Measurements from ENCODE around the gene CEP44. TPM values are rescaled to one million over a fixed set of nuclear protein-coding genes. Genes with fewer than 3 reads are reported as not detected.
"Not testable (repeated sequence)": the region's sequence is repeated elsewhere in the genome, so short reads cannot be mapped to it uniquely, and the experiment has no call there.

The CEP44 gene, protein sequence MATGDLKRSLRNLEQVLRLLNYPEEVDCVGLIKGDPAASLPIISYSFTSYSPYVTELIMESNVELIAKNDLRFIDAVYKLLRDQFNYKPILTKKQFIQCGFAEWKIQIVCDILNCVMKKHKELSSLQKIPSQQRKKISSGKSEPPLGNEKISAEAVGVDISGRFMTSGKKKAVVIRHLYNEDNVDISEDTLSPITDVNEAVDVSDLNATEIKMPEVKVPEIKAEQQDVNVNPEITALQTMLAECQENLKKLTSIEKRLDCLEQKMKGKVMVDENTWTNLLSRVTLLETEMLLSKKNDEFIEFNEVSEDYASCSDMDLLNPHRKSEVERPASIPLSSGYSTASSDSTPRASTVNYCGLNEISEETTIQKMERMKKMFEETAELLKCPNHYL
- 13.8 and 16.5 TPM in 2 replicates for total RNA-seq (2014; rRNA removed; shearing (Covaris generic))

DNA sequence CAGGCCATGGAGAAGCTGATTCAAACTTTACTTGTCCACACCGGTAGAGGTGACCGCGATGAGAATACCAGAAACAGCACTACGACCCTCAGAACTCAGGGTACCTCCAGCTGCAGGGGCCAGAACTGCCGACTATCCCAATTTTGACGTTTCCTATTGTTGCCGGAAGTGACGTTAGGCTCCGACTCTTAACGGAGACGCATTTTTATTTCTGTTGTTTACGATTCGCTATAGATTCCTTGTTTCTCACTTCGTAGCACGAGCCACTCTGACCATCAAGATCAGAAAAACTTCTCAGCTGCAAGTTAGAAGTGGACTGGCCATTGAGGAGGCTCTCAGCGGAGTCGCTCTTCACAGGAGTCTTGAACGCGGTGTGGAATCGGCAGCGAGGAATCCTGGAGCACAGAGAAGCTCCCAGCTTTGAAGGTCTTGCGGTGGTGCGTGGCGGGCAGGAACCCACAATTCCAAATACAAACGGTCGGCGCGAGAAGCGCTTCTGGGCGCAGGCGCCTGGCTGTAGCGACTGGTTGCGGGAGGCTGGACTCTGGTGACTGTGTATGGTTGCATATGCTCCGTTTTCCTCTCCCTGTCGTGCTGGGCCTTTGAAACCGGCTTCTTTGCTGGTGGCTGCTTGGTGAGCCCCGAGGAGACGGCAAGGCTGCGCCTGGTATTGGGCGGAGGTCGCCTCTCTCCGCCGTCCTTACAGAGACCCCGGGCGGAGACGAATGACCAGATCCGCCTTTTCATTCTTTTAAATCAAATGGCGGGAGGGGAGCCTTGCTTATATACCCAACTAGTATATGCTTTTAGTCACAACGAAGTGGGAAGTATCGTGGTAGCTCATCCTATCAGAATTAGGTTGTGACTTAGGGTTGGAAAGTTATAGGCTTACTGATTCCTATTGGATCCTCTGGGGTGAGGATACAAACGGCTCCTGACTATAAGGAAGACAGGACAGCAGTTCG lies at the start of gene CEP44, which contains the start of gene FBXO8:
Gene CEP44, plus strand, starts transcription at position 405 of the 965 bp plus-strand sequence. CDS start 15,211 bp downstream, outside the sequence.
Gene FBXO8, minus strand, starts transcription at position 161 of the 965 bp plus-strand sequence. CDS start 20,575 bp downstream, outside the sequence.
- peak; percentile 70 for DNase-seq (ENCODE audit: low spot score)

DNA sequence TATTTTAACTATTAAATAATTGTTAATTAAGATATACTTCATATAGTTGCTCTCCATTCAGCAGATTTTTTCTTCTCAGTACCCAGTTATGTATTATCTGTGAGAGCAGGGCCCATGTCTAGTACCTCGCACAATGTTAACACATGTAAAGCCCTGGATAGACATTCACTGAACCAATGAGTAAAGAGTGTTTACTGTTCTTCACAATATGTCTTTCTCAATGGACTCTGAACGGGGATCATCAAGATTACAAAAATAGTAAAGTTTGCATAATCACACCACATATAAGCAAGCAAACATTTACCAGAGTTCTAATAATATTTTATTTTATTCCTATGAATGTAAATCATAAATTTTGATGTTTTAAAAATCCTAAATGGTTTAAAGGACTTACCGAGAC lies 47.4 kb upstream of the CEP44 start:
- DNase-seq (ENCODE audit: low spot score) = no peak

DNA sequence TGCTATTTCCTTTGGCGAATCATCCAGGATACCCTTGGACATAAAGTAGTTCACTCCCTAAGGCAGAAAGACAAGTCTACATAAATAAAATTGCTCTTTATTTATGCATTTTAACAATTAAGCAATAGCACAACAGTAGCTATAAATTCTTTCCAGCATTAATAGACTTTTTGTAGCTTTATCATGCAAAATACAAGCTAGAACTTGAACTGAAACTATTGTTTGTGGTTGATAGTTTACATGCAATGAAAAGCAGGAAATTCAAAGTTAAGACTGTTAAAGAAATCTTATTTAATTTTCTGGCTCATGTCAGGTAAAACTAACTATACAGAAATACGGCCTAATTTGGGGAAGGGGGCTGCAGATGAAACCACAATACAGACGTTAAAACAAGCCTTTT lies 42.5 kb upstream of the CEP44 start:
- DNase-seq (ENCODE audit: low spot score) = no peak

DNA sequence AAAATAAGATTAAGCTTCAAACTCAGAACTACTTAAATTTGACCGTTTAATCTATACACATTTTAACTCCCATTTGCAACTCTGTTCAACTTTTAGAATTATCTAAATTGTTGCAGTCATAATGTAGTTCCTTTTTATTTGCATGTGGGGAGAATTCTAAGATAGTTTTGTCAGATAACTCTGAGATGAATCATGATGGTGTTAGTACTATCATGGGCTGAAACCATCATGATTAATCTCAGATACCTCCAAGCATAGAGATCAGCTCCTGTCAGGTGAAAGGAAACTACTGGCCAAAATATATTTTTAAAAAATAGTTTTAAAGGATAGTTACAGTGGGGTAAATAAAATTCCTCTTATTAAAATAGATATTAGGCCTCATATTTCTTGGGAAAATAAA lies 39.3 kb upstream of the CEP44 start:
- DNase-seq (ENCODE audit: low spot score) = no peak

DNA sequence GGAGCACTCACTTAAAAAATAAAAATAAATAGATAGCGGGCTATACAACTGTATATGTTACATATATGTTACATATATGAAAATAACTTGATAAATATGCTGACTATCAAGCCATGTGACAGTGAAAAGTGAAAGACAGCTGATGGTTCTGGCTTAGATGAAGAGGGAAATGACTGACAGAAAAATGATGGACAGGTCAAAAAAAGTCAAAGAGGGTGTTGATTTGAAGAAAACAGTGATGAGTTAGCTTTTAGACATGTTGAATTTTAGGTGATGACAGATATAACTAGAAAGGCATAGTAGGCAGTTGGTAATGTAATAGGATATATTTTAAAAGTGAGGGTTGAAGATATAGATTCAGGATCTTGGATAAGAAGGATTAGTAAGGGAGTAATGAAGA lies 38.0 kb upstream of the CEP44 start:
- DNase-seq (ENCODE audit: low spot score) = no peak

DNA sequence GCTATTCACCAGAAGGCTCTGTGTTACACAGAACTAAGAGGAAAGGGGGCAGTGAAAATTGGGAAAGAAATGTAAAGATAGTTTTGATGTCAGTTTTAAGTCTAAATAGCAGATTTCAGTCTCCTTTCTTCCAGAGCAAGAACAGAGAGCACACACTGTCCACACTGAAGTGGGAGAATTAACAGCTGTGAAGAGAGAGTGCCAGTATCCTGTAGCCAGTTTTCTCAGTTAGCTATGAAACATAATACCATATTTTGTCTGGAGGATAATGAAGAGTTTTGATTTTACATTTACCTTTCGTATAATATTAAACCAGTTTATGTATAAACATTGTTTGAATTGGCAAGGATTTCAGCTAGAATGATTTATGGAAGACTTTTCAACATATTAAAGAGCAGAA lies 35.3 kb upstream of the CEP44 start:
- no peak for DNase-seq (ENCODE audit: low spot score)

DNA sequence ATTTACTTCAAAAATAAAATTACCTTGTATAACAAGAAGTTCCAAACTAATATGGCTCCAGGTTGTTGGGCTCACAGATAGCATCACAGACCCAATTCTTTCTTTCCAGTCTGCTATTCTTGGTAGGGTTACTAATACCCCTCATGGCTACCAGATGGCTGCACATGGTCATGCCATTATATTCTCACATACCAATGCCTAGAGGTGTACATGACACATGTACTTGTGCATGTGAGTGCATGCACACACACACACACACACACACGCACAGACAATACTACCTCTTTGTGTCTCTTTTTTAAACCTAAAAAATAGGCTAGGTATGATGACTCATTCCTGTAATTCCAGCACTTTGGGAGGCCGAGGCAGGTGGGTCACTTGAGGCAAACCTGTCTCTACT lies 31.3 kb upstream of the CEP44 start:
- no peak for DNase-seq (ENCODE audit: low spot score)

DNA sequence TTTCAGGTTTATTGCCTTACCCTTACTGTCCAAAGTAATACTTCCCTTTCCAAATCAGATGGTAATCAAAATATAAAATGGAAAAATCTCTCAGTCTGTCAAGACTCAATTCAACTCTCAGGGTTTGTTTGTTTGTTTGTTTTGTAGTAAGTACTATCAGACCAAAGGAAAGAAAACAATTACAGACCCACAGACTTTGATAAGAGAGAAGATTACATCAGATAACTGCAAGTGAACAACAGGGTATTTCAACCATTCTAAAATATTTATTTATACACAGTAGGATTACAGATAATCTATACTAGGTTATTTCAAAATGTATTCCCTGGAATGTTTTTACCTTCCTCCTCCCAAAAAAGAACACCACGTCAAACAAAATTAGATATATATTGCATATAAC lies 29.1 kb upstream of the CEP44 start:
- no peak for DNase-seq (ENCODE audit: low spot score)

DNA sequence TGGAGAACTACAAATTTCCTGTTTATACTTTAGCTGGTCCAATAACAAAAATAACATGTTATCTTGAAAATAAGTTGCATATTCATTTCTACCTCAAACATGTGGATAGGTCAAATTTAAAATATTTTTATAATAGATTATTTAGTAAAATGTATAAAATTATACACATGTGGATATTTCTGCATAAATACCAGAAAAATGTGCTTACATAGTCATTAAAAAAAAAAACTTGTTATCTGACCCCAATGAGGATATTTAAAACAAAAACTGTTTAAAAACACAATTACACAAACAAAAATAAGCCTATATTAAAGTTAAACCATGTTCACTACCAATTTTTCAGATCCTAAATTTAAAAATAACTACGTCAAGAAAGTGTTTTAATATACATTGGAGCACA lies 28.3 kb upstream of the CEP44 start:
- no peak for DNase-seq (ENCODE audit: low spot score)

DNA sequence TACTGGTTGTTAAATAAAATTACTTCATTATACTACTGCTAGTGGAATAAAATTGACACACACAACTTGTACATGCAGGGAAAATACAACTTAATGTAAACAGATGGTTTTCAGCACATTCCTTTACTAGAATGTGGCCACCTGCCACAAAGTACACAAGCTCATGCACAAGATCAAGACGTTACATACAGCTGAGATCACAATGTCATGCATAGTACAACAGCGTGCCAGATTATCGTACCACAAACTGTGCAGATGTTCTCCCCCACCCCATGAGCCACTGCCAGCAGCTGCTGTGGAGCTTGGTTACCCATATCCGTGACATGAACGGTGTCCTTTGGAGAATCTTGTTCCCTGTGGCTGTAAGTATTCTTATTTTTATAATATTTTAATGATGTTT lies 27.9 kb upstream of the CEP44 start:
- peak; percentile 90 for DNase-seq (ENCODE audit: low spot score)

DNA sequence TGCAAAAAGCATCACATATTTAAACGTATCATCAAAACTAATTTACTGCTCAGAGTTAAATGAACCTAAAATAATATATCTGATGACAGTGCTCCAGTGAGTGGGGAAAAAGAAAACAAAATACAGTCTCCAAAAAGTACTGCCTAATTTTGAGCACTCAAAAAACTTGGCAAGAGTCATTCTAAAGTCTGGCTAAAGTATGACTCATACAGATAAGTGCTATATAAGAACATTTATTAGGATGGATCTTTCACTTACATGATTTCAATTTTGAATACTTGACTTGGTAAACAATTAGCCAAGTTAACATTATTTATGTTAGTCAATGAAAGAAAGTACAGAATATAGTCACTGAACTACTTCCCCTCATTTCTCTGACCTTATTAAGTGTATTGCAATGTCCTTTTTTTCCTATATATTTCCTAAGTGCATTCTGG lies 27.4 kb upstream of the CEP44 start:
- peak; percentile 7 for DNase-seq (ENCODE audit: low spot score)

DNA sequence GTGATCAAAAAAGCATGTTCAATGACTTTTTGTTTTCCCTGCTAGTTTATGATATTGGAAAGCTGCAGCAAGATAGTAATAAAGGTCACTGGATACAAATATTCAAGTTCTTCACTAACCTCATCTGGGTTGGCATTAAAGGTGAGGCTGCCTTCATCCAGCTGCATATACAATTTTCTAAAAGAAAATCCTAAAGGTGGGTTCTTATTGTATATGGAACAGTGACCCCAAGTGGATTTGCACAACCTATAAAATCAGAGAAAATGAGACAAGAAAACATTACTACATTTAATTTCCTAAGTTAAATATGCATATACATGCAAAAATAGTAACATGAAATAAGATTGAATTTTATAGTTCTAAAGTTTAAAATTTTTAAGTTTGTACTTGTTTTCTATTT lies 24.1 kb upstream of the CEP44 start:
- DNase-seq (ENCODE audit: low spot score) = no peak

DNA sequence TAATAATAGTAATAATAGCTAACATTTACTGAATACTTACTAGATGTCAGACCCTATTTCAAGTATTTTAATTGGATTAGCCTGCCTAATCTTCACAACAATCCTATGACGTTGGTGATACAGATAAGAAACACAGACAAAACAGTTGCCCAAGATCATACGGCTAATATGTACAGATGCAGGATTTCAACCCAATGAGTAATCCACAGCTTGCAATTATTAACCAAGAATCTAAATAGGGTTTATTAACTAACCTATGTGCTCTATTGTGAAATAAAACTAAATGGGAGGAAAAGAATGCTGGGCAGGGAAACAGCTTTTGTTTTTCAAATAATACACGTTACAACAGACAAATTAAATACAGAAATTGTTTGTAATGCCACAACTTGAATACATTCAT lies 23.6 kb upstream of the CEP44 start:
- DNase-seq (ENCODE audit: low spot score) = no peak

DNA sequence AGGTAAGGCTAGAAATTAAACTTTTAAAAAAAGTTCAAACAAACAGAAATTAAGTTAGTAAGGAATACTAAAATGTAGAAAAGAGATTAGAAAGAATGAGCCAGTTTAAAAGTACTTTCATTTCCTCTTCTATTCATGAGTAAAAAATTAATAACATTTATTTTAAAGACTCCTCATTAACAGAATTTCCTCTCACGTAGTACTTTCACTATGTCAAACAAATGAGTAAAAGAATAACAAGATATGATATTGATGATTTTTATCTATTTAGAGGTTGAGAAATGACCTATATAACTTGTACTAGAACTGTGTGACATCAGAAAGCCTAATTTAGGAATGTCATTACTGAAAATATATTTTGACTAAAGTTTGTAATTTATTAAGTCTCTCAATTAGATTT lies 22.3 kb upstream of the CEP44 start:
- DNase-seq (ENCODE audit: low spot score) = not testable (repeated sequence)

DNA sequence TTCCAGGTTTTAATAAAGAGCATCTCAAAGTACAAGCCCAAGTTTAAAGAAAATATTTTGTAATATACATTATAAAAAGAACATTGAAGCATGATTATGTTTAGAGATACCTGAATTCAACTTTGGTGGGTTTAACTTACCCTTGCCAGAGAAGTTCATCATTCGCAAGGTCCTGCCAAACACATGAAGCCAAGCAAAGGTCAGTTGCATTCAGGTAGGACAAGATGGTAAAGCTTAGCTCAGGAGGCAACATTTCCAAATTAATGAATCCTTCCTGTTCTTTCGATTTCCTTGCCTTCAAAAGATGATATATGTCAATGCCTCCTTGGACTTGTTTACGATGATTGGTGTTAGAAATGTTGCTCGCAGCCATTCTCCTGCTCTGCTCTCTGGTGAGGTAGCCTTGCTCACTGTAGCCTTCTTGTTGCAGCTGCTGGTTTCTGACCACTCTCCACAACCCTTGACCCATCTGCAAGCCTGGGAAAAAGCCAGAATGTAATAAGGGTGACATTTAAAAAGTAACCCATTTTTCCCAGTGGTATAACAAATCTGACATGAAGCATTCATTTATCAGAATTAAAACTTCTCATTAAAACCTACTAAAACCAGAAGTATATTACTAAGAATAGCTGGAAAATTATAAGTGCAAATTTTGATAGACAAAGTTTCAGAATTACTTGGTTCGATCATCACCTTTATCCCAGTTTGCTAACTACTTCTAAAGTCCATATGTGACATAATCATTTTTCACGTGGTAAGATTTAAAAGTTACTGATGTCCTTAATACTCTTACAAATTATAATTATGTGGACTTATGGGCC lies 20.9 kb upstream of the CEP44 start:
- DNase-seq (ENCODE audit: low spot score) = no peak

DNA sequence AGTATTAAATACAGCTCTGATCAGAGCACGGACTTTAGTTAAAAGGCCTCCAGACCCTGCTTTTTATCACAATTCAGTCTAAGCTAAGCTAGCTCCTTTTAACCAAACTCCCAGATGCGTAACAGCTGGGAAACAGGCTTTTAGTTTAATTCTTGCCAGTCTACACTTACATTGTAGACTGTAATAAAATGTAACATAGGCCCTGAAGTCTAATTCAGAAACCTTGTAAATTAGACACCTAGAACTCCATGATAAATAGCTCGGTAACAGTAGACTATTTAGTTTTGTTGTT lies 20.3 kb upstream of the CEP44 start:
- DNase-seq (ENCODE audit: low spot score) = no peak

DNA sequence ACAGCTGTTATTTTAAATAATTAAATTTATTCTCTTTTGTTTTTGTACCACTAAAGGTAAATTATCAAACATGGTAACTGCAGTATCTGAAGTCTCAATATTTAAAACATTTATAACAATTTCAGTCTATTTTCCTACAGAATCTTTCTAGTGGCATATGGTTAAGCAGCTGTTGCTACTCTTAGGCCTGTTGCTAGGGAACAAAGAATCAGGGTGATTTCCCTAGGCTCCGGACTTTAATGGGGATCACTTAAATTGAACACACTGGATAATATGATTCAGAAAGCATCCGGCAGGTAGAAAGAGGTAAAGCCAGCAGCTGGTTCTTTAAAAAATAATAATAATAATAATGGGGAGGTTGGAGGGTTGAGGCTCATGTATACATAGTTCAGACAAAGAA lies 17.8 kb upstream of the CEP44 start:
- no peak for DNase-seq (ENCODE audit: low spot score)

DNA sequence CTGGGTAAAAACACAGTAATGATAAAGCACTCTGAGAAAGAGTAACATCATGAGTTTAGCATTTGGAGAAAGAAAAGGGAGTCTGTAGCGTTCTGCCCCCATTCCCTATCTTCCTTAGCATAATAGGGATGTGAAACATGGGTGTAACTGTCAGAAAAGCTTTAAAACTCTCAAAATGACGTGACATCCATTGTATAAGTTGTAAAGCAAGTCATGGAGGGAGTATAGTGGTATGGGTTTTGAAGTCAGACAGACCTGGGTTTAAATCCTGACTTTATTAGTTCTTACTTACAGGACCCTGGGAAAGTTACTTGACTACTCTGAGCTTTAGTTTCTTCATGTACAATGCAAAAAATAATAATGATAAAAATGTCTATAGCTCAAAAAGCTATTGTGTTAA lies 17.3 kb upstream of the CEP44 start:
- DNase-seq (ENCODE audit: low spot score) = no peak

DNA sequence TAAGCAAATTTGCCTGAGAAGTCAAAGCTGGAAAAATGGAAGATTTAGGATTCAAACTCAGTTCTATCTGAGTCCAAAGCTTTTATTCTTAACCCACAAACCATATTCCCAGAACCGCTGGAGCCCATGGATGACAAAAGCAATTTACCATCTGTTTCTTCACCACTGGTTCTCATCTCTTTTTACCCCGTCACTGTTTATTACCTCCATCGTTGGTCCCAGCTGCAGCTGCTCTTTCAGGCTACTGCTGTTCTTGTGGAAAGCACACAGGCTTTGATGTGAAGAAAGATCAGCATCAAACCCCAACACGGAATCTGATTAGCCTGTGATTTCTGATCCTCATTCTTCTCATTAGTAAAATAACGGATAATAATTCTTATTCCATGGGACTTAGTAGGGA lies 9.8 kb upstream of the CEP44 start:
- no peak for DNase-seq (ENCODE audit: low spot score)

DNA sequence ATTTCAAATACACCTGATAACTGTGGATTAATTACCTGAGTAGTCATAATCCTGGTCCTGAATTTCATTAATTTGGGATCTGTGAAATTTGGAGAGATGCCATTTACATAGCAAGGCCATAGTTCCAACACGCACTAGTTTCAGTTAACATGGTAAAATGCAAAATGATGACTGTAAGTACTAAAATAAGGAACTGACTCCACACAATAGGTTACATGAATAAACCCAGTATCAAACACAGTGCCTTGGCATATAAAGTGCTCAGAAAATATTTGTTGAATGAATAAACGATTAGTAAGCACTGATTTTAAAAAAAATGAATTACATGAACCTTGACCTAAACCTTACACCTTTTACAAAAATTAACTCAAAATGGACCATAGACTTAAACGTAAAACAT lies 9.3 kb upstream of the CEP44 start:
- DNase-seq (ENCODE audit: low spot score) = no peak

DNA sequence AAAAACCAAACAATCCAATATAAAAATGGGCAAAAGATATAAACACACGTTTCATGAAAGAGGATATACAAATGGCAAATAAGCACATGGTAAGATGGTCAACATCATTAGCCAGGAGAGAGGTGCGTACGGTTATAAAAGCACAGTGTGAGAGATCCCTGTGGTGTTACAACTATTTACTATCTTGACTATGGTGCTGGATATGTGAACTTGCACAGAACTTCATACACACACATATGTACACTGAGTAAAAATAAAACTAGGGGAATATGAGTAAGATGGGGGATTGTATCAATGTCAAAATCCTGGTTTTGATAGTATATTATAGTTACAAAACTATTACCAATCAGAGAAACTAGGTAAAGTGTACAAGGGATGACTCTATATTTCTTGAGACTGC lies 8.6 kb upstream of the CEP44 start:
- DNase-seq (ENCODE audit: low spot score) = no peak

DNA sequence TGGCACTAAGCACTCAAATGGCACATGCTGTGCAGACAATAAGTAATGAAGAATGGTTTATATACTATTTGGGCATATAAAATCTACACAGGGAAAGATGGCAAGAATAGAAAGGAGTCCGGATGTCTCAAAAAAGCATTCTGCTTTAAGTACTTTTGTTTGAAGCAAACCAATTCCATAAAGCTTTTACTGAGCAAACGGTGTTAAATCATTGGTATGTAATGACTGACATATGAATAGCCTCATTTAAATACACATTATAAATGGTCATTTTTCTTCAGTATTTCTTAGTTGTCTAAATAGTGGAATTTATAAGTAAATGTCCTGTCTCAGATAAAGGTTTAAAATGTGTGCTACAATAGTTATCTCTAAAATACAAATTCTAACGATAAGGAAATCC lies 6.3 kb upstream of the CEP44 start:
- DNase-seq (ENCODE audit: low spot score) = no peak

Data from H4 (cell line).